HG03045 (cell line): ENCODE data around the gene WNT16.

Source experiments
- ATAC-seq: cut with Tn5 transposase; IDR thresholded peaks from one replicate; pipeline ENCODE4 v1.9.1; 2021; ENCODE audit warnings: mild to moderate bottlenecking, moderate library complexity; ENCODE audit not compliant: unreplicated experiment

The WNT16 gene

GRCh38 chr7:121390109-121390508 is 61.3 kb downstream of the WNT16 start:
- no peak for ATAC-seq

- ATAC-seq = no peak
Measured at GRCh38 chr7:121390617-121391016, 61.8 kb downstream of the WNT16 start.
